HG03342 (cell line): ENCODE data around the gene WTAP.
"Not testable (repeated sequence)": the region's sequence is repeated elsewhere in the genome, so short reads cannot be mapped to it uniquely, and the experiment has no call there.

ENCODE experiments used
- ATAC-seq: cut with Tn5 transposase; IDR thresholded peaks from one replicate; pipeline ENCODE4 v1.9.1; 2021; ENCODE audit warnings: mild to moderate bottlenecking, moderate library complexity; ENCODE audit not compliant: unreplicated experiment

WTAP gene

DNA sequence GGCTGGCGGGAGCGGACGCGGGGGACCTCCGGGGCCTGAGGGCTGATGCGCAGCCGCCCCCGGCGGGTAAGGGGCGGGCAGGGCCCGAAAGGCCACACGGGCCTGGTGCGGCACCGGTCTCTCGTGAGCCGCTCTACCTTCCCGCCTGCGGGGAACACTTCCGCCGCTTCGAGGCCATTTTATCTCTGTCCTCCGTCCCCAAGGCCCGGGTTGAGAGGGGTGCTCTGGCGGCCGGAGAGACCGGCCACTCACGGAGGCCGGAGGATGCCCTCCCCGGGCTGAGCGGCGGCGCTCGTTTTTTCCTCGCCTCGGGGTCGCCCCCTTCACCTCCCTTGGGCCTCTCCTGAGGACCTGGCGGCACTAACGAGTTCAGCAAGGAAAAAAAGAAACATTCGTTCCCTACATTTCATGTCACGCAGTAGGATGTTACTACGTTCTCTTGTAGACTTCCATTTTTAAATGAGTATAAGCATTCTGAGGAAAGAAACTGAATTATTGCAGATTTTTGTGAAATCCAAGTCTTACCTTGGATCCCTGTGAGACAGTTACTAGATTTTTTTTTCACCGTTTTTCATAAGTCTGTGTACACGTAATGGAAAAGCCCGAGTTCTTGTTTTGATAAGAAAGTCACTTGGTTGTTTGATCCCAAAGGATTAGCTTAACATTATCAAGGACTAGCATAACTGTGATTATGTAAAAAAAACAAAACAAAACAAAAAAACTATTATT lies 575 bp downstream of the WTAP start:
- peak; percentile 30 for ATAC-seq

DNA sequence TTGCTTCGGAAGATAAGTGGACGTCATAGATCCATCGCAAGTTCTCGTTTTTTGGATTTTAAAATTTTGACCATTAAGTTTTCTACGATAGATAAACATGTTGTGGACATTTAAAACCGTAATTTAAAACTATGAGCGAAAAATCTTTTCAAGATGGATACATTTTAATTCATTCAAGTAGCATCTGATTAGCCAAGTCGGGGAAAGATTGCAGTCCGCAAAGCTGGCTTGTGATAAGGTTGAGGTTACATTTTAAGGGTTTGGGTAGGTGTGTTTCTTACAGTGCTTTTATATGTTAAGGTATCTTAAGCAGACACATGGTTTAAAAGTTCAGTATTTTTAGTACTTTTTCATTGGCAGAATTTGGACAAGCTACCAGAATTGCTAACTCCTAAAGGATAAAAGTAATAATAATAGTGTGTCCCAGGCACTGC lies 1.2 kb downstream of the WTAP start:
- no peak for ATAC-seq

DNA sequence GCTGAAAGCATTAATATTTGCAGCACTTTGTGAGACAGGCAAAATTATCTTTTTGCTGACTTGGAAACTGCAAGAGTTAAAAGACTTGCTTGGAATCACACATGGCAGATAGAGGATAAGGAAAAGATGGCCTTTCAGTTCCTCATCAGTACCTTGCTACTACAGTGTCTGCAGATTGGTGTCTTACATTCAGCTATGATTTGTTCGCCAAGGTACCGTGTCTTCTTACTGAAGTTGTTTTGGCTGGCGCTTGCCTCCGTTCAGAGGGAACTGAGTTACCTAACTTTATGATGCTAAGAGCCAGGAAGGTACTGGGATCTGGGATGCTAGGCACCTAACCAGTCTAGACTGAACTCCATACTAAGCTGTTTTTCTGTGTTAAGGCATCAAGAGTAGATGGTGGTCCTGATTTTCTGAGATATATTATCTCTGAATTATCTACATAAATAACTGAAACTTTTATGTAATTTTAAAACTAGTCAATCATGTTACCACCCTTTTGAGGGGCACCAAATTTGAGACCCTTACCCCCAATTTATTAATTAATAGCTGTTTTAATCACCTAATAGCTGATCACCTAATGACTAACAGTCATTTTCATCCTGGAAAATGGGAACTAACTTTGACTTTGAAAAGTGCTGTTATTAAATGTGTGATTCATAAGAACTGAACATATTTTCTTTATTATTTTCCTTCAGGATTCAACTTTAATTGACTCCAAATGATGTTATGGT lies 2.5 kb downstream of the WTAP start:
- ATAC-seq: no peak

DNA sequence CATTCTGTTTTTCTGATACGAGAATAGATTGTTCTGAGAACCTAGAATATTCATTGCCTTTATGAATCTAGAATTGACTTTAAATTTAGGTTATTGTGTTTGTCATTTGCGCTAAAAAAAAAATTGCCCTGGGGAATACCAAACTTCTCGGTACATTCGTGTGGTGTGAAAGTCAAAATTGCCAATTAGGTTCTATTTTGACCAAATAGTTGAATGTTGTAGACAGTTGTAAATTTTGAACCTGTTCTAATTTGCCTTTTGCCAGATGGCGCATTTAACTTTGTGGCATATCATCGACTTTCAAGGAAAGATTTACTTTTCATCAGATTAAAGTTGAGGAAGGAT lies 3.0 kb downstream of the WTAP start:
- no peak for ATAC-seq

DNA sequence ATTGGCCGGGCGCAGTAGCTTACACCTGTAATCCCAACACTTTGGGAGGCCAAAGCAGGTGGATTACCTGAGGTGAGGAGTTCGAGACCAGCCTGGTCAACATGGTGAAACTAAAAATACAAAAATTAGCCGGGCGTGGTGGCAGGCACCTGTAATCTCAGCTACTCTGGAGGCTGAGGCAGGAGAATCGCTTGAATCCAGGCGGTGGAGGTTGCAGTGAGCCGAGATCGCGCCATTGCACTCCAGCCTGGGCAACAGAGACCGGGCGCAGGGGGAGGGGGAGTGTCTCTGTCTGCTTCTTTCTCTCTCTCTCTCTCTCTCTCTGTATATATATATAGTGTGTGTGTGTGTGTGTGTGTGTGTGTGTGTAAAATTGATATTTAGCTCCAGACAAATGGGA lies 5.2 kb downstream of the WTAP start:
- not testable (repeated sequence) for ATAC-seq

DNA sequence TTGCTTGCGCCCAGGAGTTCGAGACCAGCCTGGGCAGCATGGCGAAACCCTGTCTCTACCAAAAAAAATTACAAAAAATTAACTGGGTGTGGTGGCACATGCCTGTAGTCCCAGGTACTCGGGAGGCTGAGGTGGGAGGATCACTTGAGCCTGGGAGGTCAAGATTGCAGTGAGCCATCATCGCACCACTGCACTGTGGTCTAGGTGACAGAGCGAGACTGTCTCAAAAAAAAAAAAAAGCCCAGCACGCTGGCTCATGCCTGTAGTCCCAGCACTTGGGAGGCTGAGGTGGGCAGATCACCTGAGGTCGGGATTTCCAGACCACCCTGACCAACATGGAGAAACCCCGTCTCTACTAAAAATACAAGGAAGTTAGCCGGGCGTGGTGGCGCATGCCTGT lies 6.1 kb downstream of the WTAP start:
- not testable (repeated sequence) for ATAC-seq

DNA sequence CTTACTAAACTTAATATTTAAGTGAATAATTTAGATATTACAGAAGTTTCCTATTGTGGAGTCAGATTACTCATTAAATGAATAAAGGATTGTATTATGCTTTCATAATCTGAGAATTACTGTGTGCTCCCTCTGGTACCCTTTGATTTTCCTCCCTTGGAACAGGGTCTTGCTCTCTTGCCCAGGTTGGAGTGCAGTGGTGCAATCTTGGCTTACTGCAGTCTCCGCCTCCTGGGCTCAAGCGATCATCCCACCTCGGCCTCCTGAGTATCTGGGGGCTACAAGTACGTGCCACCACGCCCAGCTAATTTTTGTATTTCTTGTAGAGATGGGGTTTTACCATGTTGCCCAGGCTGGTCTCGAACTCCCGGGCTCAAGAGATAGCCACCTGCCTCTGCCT lies 9.6 kb downstream of the WTAP start:
- no peak for ATAC-seq

DNA sequence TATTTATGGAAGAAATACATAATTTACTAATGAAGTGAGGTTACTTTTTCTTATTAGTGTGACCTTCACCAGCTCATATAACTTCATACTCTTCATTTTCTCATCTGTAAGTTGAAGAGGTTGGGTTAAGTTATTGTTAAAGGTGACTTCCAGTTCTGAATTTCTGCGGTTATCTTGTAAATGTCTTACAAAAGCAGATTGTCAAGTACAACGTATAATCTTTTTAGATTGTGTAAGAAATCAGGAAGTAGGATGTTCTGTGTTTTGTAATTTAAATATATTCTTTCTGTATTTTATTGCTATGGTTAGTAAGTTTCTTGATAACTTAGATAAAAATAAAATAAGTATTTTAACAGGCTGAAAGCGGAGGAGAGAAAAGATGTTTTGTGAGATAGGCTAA lies 12.0 kb downstream of the WTAP start:
- no peak for ATAC-seq

DNA sequence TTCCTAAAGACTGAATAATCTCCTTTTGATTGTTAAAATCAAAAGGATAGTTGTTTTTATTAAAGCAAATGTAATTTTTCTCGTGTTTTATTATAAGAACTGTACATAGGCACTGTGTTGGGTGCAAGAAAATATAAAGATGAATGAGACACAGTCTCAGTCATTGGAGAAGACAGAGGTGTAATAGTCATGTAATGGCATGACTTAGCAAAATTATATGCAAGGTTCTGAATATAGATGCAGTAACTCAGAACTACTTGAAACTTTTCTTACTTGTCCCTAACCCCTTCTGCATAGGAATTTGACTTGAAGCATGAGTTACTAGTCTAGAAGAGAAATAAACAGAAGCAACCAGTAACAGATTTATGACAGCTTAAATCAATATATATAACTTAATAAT lies 14.9 kb downstream of the WTAP start:
- no peak for ATAC-seq

DNA sequence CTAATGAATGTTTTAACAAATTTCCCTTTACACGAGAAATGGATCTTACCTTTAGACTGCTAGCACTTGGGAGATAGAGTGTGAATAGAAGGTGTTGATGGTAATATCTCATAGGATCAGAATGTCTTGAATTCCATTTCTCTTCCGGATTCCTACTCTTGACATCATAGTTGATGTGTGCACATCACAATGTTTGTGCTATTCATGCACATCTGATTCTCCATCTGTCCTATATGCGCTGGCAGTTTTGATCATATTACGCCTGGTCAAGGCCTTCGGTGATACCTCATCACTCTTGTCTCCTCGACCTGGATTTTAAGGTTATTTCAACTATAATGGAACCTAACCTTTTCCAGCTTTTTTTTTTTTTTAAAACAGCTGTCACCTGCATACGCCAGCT lies 17.8 kb downstream of the WTAP start:
- ATAC-seq: no peak

DNA sequence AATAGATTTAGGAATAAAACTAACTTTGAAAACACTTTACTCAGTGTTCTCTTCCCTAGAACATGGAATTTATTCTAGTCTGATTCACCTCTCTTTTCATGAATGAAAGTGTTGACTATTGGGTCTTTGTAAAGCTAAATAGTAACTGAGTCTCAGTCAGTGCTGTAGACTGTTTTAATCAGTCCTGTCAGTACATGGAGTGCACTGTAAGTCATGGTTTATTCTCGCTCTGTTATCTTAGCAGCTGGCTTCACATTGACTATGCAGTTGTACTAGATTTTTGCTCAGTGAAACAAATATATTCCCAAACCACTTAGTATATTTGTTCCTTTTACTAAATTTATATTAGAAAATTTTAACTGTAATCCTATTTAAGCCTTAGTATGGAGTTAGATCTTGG lies 19.5 kb downstream of the WTAP start:
- ATAC-seq: no peak

DNA sequence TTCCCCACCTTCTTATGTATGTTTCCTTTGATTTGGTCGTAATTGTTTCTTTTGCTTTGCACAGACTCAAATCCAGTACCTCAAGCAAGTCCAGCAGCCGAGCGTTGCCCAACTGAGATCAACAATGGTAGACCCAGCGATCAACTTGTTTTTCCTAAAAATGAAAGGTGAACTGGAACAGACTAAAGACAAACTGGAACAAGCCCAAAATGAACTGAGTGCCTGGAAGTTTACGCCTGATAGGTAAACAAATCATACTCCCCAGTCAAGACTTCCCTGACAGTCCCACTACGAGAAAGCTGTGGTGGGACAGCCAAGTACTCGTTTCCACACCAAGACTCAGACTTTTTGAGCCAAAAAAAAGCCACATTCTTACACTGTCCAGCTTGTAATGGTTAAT lies 20.8 kb downstream of the WTAP start:
- ATAC-seq: not testable (repeated sequence)

DNA sequence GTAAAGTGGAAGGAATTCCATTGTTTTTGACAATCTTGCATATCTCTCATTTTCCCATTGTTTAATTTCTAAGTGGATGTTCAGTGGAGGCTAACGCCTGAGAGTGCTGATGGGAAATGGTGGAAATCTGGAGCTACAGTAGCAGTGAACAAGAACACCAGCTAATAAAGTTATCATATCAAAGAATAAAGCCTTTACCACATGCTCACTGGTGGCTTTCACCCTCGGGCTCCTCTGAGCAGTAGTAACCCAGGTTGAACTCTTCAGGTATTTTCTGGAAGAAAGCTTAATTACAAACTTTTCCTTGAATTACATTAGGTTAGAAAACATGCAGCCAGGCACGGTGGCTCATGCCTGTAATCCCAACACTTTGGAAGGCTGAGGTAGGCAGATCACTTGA lies 24.1 kb downstream of the WTAP start:
- ATAC-seq: no peak

DNA sequence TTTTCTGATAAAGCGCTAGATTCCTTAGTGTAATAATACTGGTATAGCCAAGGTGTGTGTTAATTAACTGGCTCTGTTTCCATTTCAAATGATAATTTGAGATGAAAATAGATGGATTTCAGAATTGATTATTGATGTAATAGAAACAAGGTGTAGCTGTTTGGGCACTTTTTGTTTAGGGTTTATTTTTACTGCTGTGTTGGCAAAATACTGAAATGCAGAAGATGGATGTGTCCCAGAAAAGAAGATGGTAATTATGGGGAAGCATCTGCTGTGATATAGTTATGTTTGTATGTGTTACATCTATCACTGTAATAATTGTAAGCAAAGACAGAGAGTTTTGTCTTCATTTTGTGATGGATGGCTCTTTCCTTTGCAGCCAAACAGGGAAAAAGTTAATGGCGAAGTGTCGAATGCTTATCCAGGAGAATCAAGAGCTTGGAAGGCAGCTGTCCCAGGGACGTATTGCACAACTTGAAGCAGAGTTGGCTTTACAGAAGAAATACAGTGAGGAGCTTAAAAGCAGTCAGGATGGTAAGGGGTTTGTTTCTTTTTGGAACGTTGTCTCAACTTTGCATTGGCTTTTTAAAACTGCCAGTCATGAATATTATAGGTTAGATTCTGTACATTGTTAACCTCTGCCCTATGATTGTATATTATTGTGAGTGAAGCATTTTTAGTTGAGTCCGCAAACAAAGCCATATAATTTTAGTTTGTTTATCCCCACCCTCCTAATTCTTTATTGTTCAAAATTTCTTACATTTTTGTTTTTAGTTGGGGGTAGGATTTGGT lies 26.0 kb downstream of the WTAP start:
- no peak for ATAC-seq

DNA sequence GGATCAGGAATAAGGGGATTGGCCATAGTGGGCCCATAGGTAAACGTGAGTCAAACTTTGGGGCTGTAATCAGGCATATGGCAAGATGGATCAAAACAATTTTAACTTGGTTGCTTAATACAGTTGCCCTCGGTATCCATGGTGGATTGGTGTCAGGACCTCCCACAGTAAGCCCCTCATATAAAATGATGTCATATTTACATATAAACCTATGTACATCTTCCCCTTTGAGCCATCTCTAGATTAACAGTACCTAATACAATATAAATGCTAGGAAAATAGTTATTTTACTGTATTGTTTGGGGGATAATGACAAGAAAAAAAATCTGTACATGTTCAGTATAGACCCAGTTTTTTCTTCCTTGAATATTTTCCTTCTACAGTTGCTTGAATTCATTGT lies 27.1 kb downstream of the WTAP start:
- ATAC-seq: no peak

DNA sequence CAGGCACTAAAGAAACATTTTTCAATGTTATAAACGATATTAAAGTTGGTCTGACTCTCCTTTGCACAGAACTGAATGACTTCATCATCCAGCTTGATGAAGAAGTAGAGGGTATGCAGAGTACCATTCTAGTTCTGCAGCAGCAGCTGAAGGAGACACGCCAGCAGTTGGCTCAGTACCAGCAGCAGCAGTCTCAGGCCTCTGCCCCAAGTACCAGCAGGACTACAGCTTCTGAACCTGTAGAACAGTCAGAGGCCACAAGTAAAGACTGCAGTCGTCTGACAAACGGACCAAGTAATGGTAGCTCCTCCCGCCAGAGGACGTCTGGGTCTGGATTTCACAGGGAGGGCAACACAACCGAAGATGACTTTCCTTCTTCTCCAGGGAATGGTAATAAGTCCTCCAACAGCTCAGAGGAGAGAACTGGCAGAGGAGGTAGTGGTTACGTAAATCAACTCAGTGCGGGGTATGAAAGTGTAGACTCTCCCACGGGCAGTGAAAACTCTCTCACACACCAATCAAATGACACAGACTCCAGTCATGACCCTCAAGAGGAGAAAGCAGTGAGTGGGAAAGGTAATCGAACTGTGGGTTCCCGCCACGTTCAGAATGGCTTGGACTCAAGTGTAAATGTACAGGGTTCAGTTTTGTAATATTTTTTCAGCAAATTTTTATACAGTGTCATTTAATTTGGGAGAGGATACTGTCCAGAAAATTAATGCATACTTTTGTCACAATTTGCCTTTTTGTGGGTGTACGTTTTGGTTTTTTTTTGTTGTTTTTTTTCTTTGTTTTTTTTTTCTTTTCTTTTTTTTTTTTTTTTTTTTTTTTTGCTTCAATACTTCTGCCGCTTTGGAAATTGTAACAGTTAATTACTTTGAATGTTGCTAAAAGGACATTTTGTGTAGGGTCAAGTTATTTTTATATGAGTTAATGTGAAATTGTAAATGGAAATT lies 27.9 kb downstream of the WTAP start:
- no peak for ATAC-seq

DNA sequence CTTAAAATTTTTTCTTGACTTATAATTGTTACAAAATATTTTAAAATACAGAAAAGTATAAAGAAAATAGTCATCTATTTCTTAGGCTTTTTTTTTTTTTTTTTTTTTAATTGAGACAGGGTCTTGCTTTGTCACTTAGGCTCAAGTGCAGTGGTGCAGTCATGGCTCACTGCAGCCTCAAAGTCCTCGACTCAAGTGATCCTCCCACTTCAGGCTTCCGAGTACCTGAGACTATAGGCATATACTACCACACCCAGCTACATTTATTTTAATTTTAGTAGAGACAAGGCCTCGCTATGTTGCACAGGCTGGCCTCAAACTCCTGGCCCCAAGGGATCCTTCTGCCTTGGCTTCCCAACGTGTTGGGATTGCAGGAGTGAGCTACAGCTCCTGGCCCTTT lies 29.2 kb downstream of the WTAP start:
- ATAC-seq: no peak

DNA sequence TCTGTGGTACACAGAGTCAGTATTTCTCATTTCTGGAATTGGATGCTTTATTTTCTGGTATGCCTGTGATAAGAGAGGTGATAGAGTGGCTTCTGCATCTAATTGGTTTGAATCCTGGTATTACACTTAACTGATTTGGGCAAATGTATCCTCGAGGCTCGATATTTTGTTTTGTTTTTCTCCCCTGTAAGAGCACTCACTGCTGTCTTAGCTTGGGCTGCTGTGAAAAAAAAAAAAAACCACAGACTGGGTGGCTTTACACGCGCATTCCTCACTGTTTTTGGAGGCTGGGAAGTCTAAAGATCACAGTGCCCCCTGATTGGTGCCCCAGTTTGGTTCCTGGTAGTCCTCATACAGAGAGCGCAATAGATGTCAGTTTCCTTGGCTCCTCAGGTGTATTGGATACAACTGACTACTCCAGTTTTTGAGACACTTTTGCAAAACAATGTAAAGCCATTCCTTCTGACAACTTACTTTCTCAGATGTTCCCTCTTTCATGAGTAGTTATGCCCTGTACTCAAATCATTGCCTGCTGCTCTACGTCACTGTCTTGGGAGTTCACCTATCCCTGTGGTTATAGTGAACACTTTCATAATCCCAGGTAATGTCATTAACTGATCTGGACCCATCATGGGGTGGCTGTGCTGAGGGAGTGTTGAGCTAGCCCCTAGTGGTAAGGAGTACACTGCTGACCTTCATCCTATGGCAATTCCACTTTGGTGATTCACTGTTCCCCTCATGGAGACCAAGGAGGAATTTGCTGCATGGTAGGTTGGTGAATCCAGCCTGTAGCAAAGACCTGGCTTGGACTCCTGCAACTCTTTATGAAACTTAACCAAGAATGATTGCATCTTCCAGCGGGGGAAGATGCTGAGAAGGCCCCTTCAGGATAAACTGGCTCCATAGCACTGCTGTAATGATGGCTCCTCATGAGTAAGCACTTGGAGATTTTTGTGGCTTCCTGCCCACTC lies 31.0 kb downstream of the WTAP start:
- no peak for ATAC-seq

DNA sequence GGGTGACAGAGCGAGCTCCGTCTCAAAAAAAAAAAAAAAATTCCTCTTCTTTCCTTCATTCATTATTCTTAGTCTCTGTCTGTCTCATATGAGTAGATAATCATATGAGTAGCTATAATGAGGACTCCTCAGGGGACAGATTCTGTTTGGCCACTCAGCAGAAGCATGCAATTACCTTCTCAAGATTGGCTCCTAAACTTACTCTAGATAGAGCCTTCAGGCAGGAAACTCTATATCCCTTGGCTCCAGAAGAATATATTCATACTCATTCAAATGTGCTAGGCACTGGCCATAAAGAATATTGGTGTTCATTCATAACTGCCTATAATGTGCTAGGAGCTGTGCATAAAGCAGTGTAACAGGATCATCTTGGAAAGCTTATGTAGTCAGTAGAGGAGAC lies 32.3 kb downstream of the WTAP start:
- ATAC-seq: no peak

DNA sequence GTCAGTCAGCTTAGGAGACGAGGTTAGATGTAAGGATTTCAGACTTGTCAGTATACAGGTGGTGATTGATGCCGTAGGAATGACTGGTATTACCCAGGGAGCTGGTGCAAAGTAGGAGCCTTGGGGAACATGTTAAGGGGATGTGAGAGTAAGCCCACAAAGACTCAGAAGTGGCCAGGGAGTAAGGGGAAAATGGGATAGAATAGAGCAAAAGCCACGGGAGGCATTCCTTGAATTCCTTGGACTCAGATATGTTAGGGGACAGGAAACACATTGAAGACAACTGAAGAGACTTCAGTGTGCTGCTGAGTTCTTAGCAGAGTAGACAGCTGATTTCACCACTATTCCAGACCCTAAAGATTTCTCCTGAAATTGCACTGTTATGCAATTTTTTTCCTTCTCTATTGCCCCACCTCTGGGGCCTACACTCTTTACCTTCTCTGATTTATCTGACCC lies 33.3 kb downstream of the WTAP start:
- no peak for ATAC-seq
